Measurements from ENCODE around the gene ENO4.

GRCh38 chr10:116826803-116827202, 22.5 kb upstream of the ENO4 start:
- no peak for TF ChIP-seq CTCF (IDR thresholded peaks at IDR 0.05 in 2 of 3, conservative IDR thresholded peaks at IDR 0.05 in 1 of 3; ENCODE audit: control insufficient read depth in 2 of 3, extremely low read depth in 1 of 3, insufficient read depth in 1 of 3, low read depth in 3 of 3, low read length in 3 of 3)
- TF ChIP-seq FOS (IDR thresholded peaks at IDR 0.05; ENCODE audit: borderline replicate concordance, extremely low read depth, insufficient read length), result no peak
